ENCODE measurements around the gene TRDN. TPM values are rescaled to one million over a fixed set of nuclear protein-coding genes. Genes with fewer than 3 reads are reported as not detected.

Gene TRDN
- total RNA-seq, 1 donor from 2014 or later, result not detected

DNA sequence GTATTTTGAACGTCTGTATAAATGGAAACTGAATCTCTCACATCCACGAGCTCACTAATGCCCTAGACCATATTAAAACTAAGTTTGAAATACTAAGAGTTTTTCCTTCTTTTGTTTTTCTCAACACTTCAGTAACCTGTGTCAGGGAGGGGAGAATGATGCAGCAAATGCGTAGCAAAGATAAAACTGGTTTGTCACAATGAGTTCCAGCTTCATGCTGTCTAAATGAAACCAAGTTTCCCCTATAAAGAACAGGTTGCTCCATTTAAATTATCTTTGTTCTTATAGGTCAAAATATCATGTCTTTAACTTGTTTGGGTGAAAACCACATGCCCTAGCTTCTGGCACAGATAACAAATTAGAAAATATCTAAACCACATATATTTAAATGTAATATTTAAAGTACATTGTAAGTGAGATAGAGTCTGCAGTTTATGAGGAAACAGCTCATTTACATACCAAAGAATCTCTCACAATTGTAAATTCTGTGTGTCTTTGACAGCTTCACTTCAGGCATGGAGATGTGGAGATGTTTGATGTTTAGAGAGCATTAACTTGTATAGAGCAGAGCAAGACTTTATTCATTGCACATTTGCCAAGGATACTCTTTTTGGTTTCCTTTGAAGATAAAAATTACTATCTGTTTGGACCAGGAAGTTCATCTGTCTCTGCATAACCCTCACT is 7.3 kb downstream of the TRDN start:
- H3K9me3 ChIP-seq, result no peaks in the 10 kb centered on the region
- H3K4me1 ChIP-seq, result no peaks in the 10 kb centered on the region
- intact Hi-C loops (cut with DNase I), result no loop called here
- H3K27me3 ChIP-seq, result no peaks in the 10 kb centered on the region
- TF ChIP-seq, protein P1, sequence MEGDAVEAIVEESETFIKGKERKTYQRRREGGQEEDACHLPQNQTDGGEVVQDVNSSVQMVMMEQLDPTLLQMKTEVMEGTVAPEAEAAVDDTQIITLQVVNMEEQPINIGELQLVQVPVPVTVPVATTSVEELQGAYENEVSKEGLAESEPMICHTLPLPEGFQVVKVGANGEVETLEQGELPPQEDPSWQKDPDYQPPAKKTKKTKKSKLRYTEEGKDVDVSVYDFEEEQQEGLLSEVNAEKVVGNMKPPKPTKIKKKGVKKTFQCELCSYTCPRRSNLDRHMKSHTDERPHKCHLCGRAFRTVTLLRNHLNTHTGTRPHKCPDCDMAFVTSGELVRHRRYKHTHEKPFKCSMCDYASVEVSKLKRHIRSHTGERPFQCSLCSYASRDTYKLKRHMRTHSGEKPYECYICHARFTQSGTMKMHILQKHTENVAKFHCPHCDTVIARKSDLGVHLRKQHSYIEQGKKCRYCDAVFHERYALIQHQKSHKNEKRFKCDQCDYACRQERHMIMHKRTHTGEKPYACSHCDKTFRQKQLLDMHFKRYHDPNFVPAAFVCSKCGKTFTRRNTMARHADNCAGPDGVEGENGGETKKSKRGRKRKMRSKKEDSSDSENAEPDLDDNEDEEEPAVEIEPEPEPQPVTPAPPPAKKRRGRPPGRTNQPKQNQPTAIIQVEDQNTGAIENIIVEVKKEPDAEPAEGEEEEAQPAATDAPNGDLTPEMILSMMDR (IDR thresholded peaks at IDR 0.05), result no peak
- no peaks in the 10 kb centered on the region for H3K36me3 ChIP-seq
- H3K4me3 ChIP-seq, result no peak overlapping the region
- no peak overlapping the region for H3K27ac ChIP-seq
- no peak for DNase-seq (ENCODE audit: low spot score in 2 of 2)

DNA sequence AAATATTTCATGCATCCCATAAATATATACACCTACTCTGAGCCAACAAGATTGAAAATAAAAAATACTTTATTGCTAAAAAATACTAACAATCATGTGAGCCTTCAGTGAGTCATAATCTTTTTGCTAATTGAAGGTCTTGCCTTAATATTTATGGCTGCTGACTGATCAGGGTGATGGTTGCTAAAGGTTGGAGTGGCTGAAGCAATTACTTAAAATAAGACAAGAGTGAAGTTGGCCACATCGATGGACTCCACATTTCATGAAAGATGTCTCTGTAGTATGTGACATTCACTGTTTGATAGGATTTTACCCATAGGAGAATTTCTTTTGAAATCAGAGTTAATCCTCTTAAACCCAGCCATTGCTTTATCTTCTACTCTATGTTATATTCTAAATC is 11.1 kb downstream of the TRDN start:
- DNase-seq (ENCODE audit: low spot score in 2 of 2), result no peak
- intact Hi-C loops (cut with DNase I), result no loop called here
- Histone ChIP-seq H3K4me3 (no peak overlapping the region), H3K27ac (no peak overlapping the region), H3K27me3 (no peaks in the 10 kb centered on the region), H3K4me1 (no peaks in the 10 kb centered on the region), H3K9me3 (no peaks in the 10 kb centered on the region), H3K36me3 (no peaks in the 10 kb centered on the region)
- TF ChIP-seq, protein P1 (IDR thresholded peaks at IDR 0.05), result no peak

DNA sequence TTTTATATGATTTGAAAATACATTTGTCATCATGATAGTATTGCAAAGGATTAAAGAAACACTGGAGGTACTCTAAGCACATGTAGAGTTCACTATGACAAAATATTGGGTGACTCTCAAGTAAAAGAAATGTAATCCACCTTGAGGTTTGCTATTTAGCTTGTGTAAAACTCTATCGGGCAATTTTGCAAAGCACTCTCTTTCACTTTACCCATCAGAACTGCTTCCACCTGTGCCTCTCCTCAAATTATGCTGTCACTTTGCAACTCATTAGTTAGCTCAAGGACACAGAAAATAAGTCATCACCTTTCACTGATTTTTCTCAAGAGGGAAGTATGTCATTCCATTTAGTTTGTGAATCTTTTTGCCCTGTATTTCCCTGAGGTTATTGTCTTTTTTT is 14.0 kb downstream of the TRDN start:
- TF ChIP-seq, protein P1 (IDR thresholded peaks at IDR 0.05), result no peak
- H3K4me3 ChIP-seq, result no peak overlapping the region
- intact Hi-C loops (cut with DNase I), result no loop called here
- no peak overlapping the region for H3K27ac ChIP-seq
- DNase-seq (ENCODE audit: low spot score in 2 of 2), result no peak
- no peaks in the 10 kb centered on the region for H3K9me3 ChIP-seq
- H3K27me3 ChIP-seq, result no peaks in the 10 kb centered on the region
- no peaks in the 10 kb centered on the region for H3K4me1 ChIP-seq
- H3K36me3 ChIP-seq, result no peaks in the 10 kb centered on the region

DNA sequence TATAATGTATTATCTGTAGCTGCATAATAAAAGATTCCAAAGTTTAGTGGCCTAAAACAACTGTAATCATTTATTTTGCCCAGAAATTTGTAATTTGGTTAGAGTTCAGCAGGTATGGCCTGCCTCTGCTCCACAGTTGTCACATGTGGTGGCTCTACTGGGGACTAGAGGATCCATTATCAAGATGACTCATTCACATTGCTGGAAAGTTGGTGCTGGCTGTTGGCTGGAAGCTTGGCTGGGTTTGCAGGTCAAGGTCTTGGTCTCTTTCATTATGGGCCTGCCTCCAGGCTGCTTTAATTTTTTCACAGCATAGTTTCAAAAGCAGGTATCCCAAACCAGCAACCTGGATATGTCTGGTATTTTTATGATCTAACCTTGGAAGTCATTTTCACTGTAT is 17.6 kb downstream of the TRDN start:
- no peak overlapping the region for H3K4me3 ChIP-seq
- H3K4me1 ChIP-seq, result no peaks in the 10 kb centered on the region
- no peak for DNase-seq (ENCODE audit: low spot score in 2 of 2)
- TF ChIP-seq, protein P1 (IDR thresholded peaks at IDR 0.05), result no peak
- H3K36me3 ChIP-seq, result no peaks in the 10 kb centered on the region
- intact Hi-C loops (cut with DNase I), result no loop called here
- H3K27me3 ChIP-seq, result no peaks in the 10 kb centered on the region
- H3K27ac ChIP-seq, result no peak overlapping the region
- H3K9me3 ChIP-seq, result no peaks in the 10 kb centered on the region

DNA sequence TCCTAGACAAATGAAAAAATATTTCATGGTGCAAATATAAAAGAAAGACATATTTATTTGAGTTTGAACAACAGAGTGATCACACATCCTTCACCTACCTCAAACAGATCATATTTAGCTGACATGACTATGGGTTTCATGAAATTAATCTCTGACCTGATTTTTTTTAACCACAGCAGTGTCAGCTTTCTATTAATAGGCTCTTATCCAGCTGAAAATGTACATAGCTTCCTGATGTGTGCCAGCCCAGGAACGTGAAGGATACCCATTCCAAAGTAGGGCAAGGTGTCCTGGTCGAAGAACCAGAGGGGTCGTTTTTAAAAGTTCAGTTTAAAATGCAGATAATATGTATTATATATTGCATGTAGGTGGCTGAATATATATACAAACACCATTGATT is 19.8 kb downstream of the TRDN start:
- no peak for DNase-seq (ENCODE audit: low spot score in 2 of 2)
- no peaks in the 10 kb centered on the region for H3K27me3 ChIP-seq
- no peak overlapping the region for H3K27ac ChIP-seq
- H3K4me3 ChIP-seq, result no peak overlapping the region
- H3K4me1 ChIP-seq, result no peaks in the 10 kb centered on the region
- H3K36me3 ChIP-seq, result no peaks in the 10 kb centered on the region
- TF ChIP-seq, protein P1 (IDR thresholded peaks at IDR 0.05), result no peak
- intact Hi-C loops (cut with DNase I), result no loop called here
- no peaks in the 10 kb centered on the region for H3K9me3 ChIP-seq

DNA sequence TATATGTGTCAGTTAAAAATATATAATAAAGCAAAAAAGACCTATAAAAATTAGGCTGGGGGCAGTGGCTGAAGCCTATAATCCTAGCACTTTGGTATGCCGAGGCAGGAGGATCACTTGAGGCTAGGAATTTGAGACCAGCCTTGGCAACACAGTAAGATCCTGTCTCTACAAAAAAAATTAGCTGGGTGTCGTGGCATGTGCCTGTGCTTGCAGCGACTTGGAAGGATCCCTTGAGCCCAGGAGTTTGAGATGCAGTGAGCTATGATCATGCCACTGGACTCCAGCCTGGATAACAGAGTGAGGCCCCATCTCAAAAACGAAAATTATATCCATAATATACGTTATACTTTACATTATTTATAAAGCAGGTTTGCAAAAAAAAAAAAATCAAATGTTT is 20.7 kb downstream of the TRDN start:
- Histone ChIP-seq H3K4me3 (no peak overlapping the region), H3K4me1 (no peaks in the 10 kb centered on the region), H3K36me3 (no peaks in the 10 kb centered on the region), H3K9me3 (no peaks in the 10 kb centered on the region), H3K27me3 (no peaks in the 10 kb centered on the region), H3K27ac (no peak overlapping the region)
- TF ChIP-seq, protein P1 (IDR thresholded peaks at IDR 0.05), result no peak
- intact Hi-C loops (cut with DNase I), result no loop called here
- no peak for DNase-seq (ENCODE audit: low spot score in 2 of 2)

Measured in ascending aorta (tissue), 2 donors.